ENCODE results near the gene IQCE. TPM values are rescaled to one million over a fixed set of nuclear protein-coding genes. Genes with fewer than 3 reads are reported as not detected.
"Not testable (repeated sequence)": the region's sequence is repeated elsewhere in the genome, so short reads cannot be mapped to it uniquely, and the experiment has no call there.

Gene IQCE
- polyA plus RNA-seq, 3 donors: 1.8 to 8.4 (median 3.0) TPM

- H3K9me3 Mint-ChIP-seq: peaks cover 0 to 3% (median 0%) of the 10 kb centered on the region in 7 donors
- peaks cover 48 to 81% of the 10 kb centered on the region in 2 donors for H3K36me3 Mint-ChIP-seq
- H3K9me3 ChIP-seq (replicated peaks in 1 of 2; ENCODE audit: control insufficient read depth in 1 of 2, insufficient read depth in 1 of 2, low read length in 2 of 2): no peaks in the 10 kb centered on the region
- H3K27me3 ChIP-seq (ENCODE audit: control insufficient read depth in 2 of 2, insufficient read depth in 2 of 2, low read length in 2 of 2): no peaks in the 10 kb centered on the region
- no peak for DNase-seq
- 97% methylated on average over 20 of the region's 21 CpGs for WGBS (ENCODE audit: insufficient coverage)
- H3K4me1 ChIP-seq (ENCODE audit: control insufficient read depth in 1 of 2, insufficient read depth in 2 of 2, low read length in 2 of 2): no peaks in the 10 kb centered on the region
- no peak overlapping the region for H2AFZ ChIP-seq (ENCODE audit: insufficient read depth, low read depth, low read length, poor library complexity, severe bottlenecking)
- no peaks in the 10 kb centered on the region for H4K20me1 ChIP-seq (ENCODE audit: insufficient read depth, low read length)
- peaks cover 40 to 74% of the 10 kb centered on the region in 2 donors for H3K36me3 ChIP-seq (replicated peaks in 1 of 2; ENCODE audit: control insufficient read depth in 1 of 2, insufficient read depth in 2 of 2, low read length in 2 of 2)
- peak overlapping the region in 1 of 7 donors; percentile 60 for H3K27ac Mint-ChIP-seq
- H3K4me1 Mint-ChIP-seq: no peaks in the 10 kb centered on the region
- intact Hi-C loops (cut with micrococcal nuclease): no loop called here
- no peaks in the 10 kb centered on the region for H3K79me2 ChIP-seq (ENCODE audit: insufficient read depth, low read length)
- H3K4me3 ChIP-seq (replicated peaks in 1 of 3; ENCODE audit: low read depth in 2 of 3, low read length in 3 of 3): no peak overlapping the region
- no peak overlapping the region for H3K4me2 ChIP-seq (replicated peaks; ENCODE audit: extremely low read depth, low read length, poor library complexity, severe bottlenecking)
- no peaks in the 10 kb centered on the region for H3K27me3 Mint-ChIP-seq (ENCODE audit: low read depth in 3 of 3)
- no peak overlapping the region for H3K9ac ChIP-seq (ENCODE audit: insufficient read depth, low read length, poor library complexity, severe bottlenecking)
- TF ChIP-seq, protein P1, sequence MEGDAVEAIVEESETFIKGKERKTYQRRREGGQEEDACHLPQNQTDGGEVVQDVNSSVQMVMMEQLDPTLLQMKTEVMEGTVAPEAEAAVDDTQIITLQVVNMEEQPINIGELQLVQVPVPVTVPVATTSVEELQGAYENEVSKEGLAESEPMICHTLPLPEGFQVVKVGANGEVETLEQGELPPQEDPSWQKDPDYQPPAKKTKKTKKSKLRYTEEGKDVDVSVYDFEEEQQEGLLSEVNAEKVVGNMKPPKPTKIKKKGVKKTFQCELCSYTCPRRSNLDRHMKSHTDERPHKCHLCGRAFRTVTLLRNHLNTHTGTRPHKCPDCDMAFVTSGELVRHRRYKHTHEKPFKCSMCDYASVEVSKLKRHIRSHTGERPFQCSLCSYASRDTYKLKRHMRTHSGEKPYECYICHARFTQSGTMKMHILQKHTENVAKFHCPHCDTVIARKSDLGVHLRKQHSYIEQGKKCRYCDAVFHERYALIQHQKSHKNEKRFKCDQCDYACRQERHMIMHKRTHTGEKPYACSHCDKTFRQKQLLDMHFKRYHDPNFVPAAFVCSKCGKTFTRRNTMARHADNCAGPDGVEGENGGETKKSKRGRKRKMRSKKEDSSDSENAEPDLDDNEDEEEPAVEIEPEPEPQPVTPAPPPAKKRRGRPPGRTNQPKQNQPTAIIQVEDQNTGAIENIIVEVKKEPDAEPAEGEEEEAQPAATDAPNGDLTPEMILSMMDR (IDR thresholded peaks at IDR 0.05): no peak
- no peak overlapping the region for H3K4me3 Mint-ChIP-seq
- H3K27ac ChIP-seq (ENCODE audit: low read depth in 1 of 2, low read length in 2 of 2): no peak overlapping the region
Observed at GRCh38 chr7:2587778-2588177, 29.0 kb downstream of the IQCE start.

DNA sequence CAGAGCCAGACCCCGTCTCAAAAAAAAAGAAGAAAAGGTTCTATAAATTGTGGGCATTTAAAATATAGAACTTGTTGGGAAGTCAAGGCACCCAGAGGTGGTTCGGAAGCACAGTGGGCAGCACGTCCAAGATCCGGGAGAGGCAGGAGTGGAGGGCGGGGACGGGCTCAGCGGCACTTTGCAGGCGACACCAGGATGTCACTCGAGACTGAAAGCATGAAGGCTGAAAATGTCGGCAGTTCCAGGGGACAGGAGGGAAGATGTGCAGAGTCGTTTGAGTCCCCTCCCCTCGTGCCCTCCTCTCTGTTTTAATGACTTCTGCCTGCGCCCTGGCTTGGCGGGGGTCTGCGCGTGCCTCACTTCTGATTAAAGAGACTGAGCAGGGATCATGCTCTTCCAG, 30.6 kb downstream of the IQCE start:
- Mint-ChIP-seq H3K9me3 (peaks cover 0 to 3% (median 0%) of the 10 kb centered on the region in 7 donors), H3K4me1 (no peaks in the 10 kb centered on the region), H3K4me3 (no peak overlapping the region), H3K27ac (peak overlapping the region in 1 of 7 donors; percentile 36), H3K27me3 (ENCODE audit: low read depth in 3 of 3) (no peaks in the 10 kb centered on the region), H3K36me3 (peaks cover 53 to 88% of the 10 kb centered on the region in 2 donors)
- whole genome bisulfite sequencing (ENCODE audit: insufficient coverage): 97% methylated on average over 16 of the region's 16 CpGs
- Histone ChIP-seq H3K4me3 (replicated peaks in 1 of 3; ENCODE audit: low read depth in 2 of 3, low read length in 3 of 3) (no peak overlapping the region), H3K27me3 (ENCODE audit: control insufficient read depth in 2 of 2, insufficient read depth in 2 of 2, low read length in 2 of 2) (no peaks in the 10 kb centered on the region), H3K9ac (ENCODE audit: insufficient read depth, low read length, poor library complexity, severe bottlenecking) (no peak overlapping the region), H3K79me2 (ENCODE audit: insufficient read depth, low read length) (no peaks in the 10 kb centered on the region), H3K9me3 (replicated peaks in 1 of 2; ENCODE audit: control insufficient read depth in 1 of 2, insufficient read depth in 1 of 2, low read length in 2 of 2) (no peaks in the 10 kb centered on the region), H4K20me1 (ENCODE audit: insufficient read depth, low read length) (no peaks in the 10 kb centered on the region), H3K4me2 (replicated peaks; ENCODE audit: extremely low read depth, low read length, poor library complexity, severe bottlenecking) (no peak overlapping the region), H3K27ac (ENCODE audit: low read depth in 1 of 2, low read length in 2 of 2) (no peak overlapping the region), H2AFZ (ENCODE audit: insufficient read depth, low read depth, low read length, poor library complexity, severe bottlenecking) (no peak overlapping the region), H3K36me3 (replicated peaks in 1 of 2; ENCODE audit: control insufficient read depth in 1 of 2, insufficient read depth in 2 of 2, low read length in 2 of 2) (peaks cover 48 to 86% of the 10 kb centered on the region in 2 donors), H3K4me1 (ENCODE audit: control insufficient read depth in 1 of 2, insufficient read depth in 2 of 2, low read length in 2 of 2) (no peaks in the 10 kb centered on the region)
- intact Hi-C loops (cut with micrococcal nuclease): no loop called here
- DNase-seq: no peak
- TF ChIP-seq, protein P1 (IDR thresholded peaks at IDR 0.05): no peak

- intact Hi-C loops (cut with micrococcal nuclease); H3K27ac Mint-ChIP-seq; DNase-seq; H3K27ac ChIP-seq (ENCODE audit: low read depth in 1 of 2, low read length in 2 of 2); H3K4me1 ChIP-seq (ENCODE audit: control insufficient read depth in 1 of 2, insufficient read depth in 2 of 2, low read length in 2 of 2); H2AFZ ChIP-seq (ENCODE audit: insufficient read depth, low read depth, low read length, poor library complexity, severe bottlenecking); H3K79me2 ChIP-seq (ENCODE audit: insufficient read depth, low read length); H3K4me3 ChIP-seq (replicated peaks in 1 of 3; ENCODE audit: low read depth in 2 of 3, low read length in 3 of 3); H3K4me3 Mint-ChIP-seq; H4K20me1 ChIP-seq (ENCODE audit: insufficient read depth, low read length); H3K9me3 ChIP-seq (replicated peaks in 1 of 2; ENCODE audit: control insufficient read depth in 1 of 2, insufficient read depth in 1 of 2, low read length in 2 of 2); H3K9me3 Mint-ChIP-seq; H3K4me2 ChIP-seq (replicated peaks; ENCODE audit: extremely low read depth, low read length, poor library complexity, severe bottlenecking); H3K27me3 ChIP-seq (ENCODE audit: control insufficient read depth in 2 of 2, insufficient read depth in 2 of 2, low read length in 2 of 2); H3K9ac ChIP-seq (ENCODE audit: insufficient read depth, low read length, poor library complexity, severe bottlenecking); H3K4me1 Mint-ChIP-seq; H3K27me3 Mint-ChIP-seq (ENCODE audit: low read depth in 3 of 3): not testable (repeated sequence)
- 95% methylated on average over 13 of the region's 15 CpGs for WGBS (ENCODE audit: insufficient coverage)
- peaks cover 54 to 86% of the 10 kb centered on the region in 2 donors for H3K36me3 ChIP-seq (replicated peaks in 1 of 2; ENCODE audit: control insufficient read depth in 1 of 2, insufficient read depth in 2 of 2, low read length in 2 of 2)
- H3K36me3 Mint-ChIP-seq: peaks cover 50 to 88% of the 10 kb centered on the region in 2 donors
Observed at GRCh38 chr7:2589941-2590340, 31.2 kb downstream of the IQCE start.

All from CD14-positive monocyte (primary cell).